GM21381 (cell line): ENCODE data around the gene POLDIP2.
A peak's percentile ranks its signal among the peaks of the same experiment; 100 is the strongest.
"Not testable (repeated sequence)": the region's sequence is repeated elsewhere in the genome, so short reads cannot be mapped to it uniquely, and the experiment has no call there.

Experiments used
- ATAC-seq: cut with Tn5 transposase; IDR thresholded peaks from one replicate; pipeline ENCODE4 v1.9.1; 2021; ENCODE audit warnings: mild to moderate bottlenecking, moderate library complexity; ENCODE audit not compliant: unreplicated experiment

POLDIP2 gene

GRCh38 chr17:28338769-28339212 lies 18.5 kb downstream of the POLDIP2 start:
- ATAC-seq, result not testable (repeated sequence)

- no peak for ATAC-seq
Measured at GRCh38 chr17:28338056-28338768, 19.1 kb downstream of the POLDIP2 start.

DNA sequence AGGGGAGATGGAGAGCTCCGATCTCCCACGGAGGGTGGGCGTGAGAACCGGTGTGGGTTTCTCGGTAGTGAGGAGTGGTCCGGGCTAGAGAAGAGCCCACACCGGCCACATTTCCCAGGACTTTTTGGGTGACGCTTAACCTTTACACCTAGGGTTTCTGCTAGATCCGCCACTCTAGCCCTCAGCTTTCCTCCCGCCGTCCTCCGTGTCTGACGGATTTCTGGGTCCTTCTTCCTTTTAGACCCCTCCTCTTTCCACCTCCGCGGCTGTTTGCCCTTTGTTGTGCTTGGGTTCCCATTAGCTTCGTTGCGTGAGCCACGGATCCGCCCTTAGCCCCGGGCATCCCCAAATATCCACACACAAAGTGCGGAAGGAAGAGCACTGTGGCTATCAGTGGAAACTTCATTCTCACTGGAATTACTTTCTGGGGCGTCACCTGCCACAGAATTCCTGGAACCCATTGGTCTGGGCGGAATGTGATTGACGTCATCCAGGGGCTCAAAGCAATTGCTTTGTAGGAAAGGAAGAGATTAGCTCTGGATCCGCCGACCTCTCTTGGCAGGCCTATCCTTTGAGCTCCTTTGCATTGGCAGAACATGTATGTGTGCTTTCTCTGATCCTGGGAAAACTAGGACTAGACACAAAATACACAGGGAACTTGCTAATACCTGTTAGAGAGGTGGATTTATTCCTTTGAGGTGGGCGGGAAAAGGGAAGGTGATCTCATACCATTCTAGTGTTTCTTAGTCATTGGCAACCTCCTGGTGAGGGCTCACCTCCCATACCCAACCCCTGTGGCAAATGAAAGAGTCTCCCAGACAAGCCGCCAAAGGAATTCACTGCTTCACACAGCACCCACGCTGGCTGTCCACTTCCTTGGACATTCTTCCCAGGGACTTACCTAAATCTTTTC lies 21.1 kb downstream of the POLDIP2 start:
- ATAC-seq, result no peak

GRCh38 chr17:28335201-28335958 lies 21.9 kb downstream of the POLDIP2 start, which contains the start of the genes IFT20 and TNFAIP1:
IFT20 (minus strand) TSS chr17:28335472; CDS start chr17:28331985, 3,487 bp downstream.
TNFAIP1 (plus strand) TSS chr17:28335761; CDS start chr17:28339522, 3,761 bp downstream.
- peak; percentile 97 for ATAC-seq

DNA sequence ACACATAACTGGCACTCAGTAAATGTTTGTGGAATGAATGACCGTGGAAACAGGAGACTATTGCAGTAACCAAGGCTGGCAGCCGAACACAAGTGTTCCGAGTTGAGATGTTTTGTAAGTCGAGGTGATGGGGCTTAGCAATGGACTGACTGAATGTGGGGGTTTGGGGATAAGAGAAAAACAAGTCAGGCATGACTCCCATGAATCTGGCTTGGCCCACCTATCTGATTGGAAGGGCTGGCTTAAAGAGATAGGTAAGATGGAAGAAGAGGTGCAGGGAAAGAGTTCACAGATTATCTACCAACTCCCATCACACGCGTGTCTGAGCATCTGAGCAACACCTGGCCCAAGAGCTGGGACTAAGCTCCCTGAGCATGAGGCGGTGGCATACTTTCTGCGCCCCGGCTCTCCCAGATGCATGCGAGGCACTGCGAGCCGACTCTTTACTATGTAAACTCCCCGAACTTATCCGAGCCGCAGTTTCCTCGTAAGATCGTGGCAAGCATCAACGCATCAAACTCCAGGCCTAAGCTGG lies 22.6 kb downstream of the POLDIP2 start:
- no peak for ATAC-seq

GRCh38 chr17:28334171-28334570 lies 23.2 kb downstream of the POLDIP2 start:
- no peak for ATAC-seq

- no peak for ATAC-seq
Measured at GRCh38 chr17:28333083-28333746, 24.1 kb downstream of the POLDIP2 start.

GRCh38 chr17:28331891-28332420 lies 25.4 kb downstream of the POLDIP2 start:
- ATAC-seq, result no peak

GRCh38 chr17:28330671-28331070 lies 26.7 kb downstream of the POLDIP2 start:
- no peak for ATAC-seq

GRCh38 chr17:28328325-28328724 lies 29.0 kb downstream of the POLDIP2 start:
- ATAC-seq, result no peak

- no peak for ATAC-seq
Measured at GRCh38 chr17:28327709-28328108, 29.6 kb downstream of the POLDIP2 start.

DNA sequence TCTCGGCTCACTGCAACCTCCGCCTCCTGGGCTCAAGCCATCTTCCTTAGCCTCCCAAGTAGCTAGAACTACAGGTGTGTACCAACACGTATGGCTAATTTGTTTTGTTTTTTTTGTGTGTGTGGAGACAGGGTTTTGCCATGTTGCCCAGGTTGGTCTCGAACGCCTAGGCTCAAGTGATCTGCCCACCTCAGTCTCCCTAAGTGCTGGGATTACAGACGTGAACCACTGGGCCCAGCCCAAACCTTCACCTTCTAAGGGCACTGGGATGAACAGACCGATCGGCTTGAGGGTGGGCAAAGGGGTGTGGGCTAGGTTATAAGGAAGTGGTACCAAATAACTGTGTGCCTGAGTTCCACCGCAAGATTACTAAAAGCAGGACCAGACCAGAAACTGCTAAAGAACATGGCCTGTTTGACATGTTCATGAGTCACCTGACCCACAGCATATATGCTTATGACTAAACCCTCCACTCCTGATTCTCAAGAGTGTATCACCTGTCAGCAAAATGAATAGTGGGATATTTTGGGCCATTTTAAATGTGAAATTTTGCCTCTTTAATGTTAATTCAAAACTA lies 30.2 kb downstream of the POLDIP2 start:
- ATAC-seq, result no peak

DNA sequence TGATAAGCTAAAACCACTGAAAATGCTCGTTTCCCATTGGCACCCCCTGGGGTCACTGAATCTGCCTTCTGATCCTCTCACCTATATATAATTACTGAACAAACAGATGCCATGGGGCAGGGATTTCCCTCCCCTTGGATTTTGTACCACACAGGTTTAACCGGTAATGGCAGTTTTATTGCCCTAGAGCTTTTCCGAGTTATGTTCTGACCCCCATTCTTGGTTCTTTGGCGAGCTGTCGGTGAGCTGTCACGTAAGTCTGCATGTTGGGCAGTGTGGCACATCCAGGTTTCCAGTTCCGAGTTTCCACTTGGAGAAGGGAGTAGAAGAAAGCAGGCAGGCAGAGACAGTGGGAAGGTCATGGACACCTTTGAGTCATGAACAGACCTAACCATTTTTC lies 31.2 kb downstream of the POLDIP2 start:
- ATAC-seq, result no peak

GRCh38 chr17:28325211-28325610 lies 32.1 kb downstream of the POLDIP2 start:
- ATAC-seq, result no peak

DNA sequence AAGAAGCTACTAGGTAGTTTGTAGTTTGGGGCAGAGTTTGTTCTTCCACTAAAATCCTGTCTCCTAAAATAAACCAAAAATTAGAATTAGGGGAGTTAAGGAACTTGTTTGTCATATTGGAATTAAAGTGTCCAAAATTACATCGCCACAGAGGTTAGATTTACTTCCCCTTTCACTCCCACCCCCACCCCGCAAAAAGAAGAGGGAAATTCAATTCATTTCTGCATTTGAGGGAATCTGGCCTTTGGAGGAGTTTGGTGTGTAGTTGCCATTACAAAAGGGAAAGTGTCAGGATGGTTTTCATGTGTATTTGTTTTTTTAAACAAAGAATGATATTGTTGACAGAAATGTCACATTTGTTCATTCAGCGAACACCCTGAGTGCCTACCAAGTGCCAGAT lies 32.5 kb downstream of the POLDIP2 start:
- no peak for ATAC-seq

DNA sequence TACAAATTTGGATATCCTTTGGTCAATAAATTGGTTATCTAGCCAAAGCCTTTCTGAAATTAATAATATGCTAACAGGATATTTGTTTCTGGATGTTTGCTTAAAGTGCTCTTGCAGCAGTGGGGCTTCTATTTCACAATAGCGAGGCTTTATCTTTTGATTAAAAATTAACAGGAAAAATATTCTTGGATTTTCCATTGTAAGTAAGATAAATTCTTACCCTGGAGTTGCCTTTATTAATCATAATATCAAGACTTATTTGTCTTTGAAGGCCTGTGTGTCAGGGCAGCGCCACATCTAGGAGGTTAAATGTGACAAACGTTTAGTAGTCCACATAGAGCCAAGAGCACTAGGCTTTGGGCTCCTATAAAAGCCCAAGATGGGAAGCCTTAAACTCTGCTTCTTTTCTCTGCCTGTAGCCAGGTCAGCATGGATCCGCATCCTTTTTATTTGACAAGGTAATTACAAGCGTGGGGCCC lies 33.0 kb downstream of the POLDIP2 start:
- ATAC-seq, result no peak

DNA sequence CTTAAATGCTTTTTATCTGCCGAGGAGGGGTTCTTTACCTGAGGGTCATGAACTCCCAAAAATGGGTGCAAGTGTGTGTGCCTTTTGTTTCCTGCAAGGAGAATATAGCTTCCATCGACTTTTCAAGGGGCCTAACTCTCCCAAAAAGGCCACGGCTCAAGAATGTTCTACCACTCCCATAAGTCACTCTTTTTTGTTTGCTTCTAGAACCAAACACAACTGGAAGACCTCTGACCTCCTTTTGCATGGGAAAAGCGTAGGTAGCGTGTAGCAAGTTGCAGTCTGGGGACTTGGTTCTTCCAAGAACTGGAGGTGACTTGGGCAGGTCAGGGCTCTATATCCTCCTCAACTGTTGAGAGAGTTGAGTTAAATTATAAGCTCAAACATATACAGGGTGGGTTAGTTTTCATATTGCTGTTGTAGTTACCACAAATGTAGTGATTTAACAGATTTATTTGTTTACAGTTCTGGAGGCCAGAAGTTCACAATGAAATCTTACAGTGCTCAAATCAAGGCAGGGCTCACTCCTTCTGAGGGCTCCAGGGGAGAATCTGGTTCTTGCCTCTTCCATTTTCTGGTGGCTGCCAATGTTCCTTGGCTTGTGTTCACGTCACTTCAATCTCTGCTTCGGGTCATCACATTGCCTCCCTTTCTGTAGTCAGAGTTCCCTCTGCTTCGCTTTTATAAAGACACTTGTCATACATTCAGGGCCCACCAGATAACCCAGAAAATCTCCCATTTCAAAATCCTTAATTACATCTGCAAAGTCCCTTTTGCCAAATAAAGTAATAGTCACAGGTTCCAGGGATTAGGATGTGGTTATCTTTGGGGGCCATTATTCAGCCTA lies 36.9 kb downstream of the POLDIP2 start:
- ATAC-seq, result no peak

DNA sequence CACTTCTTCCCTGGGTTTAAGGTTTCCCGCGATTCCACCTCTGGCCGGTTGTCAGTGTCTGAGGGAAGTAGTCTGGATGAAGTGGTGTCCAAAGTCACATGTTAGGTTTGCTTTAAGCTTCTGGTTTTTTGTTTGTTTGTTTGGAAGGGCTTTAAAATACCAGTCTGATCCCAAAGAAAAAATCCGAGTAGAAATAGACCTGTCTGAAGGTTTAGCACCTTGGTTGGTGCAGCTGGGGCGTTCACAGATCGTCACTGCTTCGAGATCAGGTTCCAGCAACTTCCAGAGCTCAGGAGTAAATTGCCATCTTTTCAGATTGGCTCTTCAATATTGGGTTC lies 37.8 kb downstream of the POLDIP2 start:
- ATAC-seq, result no peak
